Astrocyte (in vitro differentiated cells and primary cell): ENCODE data around the gene WAS.

Source experiments
- CTCF ChIP-seq: IDR thresholded peaks from 2 replicates; pipeline ENCODE4 v1.5.1; 2011; ENCODE audit warnings: low read depth, mild to moderate bottlenecking, inconsistent platforms, low read length, moderate library complexity; ENCODE audit not compliant: insufficient read depth
- EZH2 ChIP-seq: IDR thresholded peaks from 2 replicates; pipeline ENCODE4 v1.6.1; 2012; ENCODE audit warnings: mild to moderate bottlenecking, low read length, inconsistent platforms; ENCODE audit not compliant: insufficient read depth

GRCh38 chrX:48696909-48697727 lies 13.5 kb downstream of the WAS start:
- no peak for TF ChIP-seq CTCF
- TF ChIP-seq EZH2: no peak
